Fibroblast of gingiva (primary cell): ENCODE measurements around the gene CLTA.
"Not testable (repeated sequence)": the region's sequence is repeated elsewhere in the genome, so short reads cannot be mapped to it uniquely, and the experiment has no call there.

Experiments used
- DNase-seq: peaks from one replicate; pipeline ENCODE4 v3.0.0-alpha.2; 2011; ENCODE audit warnings: low read depth

CLTA gene

GRCh38 chr9:36189976-36190375, 745 bp upstream of the CLTA start:
- no peak for DNase-seq

DNA sequence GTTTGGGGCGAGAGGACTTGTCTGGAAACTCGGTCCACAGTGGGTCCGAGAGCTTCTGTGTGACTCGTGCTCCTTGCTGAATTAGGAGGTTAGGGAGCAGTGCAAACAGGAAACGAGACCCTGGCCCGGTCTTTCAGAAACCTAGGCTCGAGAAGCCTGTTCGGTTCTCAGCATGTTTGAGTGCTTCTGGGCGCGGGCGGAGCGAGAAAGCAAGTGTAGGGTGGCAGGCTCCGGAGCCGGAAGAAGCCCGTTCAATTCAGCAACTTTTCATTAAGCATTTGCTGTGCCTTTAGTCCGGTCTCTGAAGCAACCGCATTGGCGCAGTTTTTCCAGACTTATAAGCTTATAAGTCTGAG, 547 bp downstream of the CLTA start:
- peak; percentile 17 for DNase-seq

GRCh38 chr9:36191686-36192085, 965 bp downstream of the CLTA start:
- DNase-seq = no peak

DNA sequence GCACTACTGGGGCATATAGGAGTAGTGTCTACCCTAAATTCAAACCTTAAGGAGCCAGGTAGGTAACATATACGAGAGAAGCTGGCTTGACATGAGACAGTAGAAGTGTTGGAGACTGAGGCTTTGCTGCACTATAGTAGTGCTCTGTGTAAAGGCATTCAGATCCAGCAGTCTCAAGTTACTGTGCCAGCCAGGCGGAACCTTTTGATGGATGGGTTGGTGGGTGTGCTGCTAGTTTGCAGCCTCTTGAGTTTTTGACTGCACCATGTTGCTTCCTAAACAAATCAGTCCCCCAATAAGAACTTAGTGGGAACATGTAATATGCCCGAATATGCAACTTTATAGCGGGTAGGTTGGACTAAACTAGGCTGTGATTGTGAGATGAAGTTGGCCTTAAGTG, 1.5 kb downstream of the CLTA start:
- no peak for DNase-seq

DNA sequence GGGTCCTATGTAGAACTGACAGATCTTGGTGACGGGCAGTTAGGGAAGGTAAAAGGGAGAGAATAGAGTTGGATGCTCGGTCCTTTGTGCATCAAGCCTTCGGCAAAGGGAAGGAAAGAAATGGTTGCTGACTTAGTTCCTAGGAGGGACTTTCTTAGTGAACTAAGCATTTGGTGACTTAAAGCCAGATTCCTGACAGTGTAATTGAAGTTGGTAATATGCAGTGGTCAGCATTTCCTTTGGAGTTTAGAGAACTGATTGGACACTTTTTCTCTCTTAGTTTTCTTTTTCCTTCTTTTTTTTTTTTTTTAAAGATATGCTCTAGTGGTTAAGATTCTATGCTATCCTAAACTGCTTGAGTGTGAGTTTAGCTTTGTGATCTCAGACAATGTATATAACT, 2.3 kb downstream of the CLTA start:
- no peak for DNase-seq

- peak; percentile 55 for DNase-seq
Observed at GRCh38 chr9:36194326-36195000, 3.7 kb downstream of the CLTA start.

- DNase-seq = no peak
Observed at GRCh38 chr9:36204906-36205547, 14.3 kb downstream of the CLTA start.

- no peak for DNase-seq
Observed at GRCh38 chr9:36207016-36207415, 16.3 kb downstream of the CLTA start.

GRCh38 chr9:36207546-36208012, 16.9 kb downstream of the CLTA start:
- no peak for DNase-seq

GRCh38 chr9:36208521-36209253, 18.0 kb downstream of the CLTA start:
- DNase-seq = no peak

DNA sequence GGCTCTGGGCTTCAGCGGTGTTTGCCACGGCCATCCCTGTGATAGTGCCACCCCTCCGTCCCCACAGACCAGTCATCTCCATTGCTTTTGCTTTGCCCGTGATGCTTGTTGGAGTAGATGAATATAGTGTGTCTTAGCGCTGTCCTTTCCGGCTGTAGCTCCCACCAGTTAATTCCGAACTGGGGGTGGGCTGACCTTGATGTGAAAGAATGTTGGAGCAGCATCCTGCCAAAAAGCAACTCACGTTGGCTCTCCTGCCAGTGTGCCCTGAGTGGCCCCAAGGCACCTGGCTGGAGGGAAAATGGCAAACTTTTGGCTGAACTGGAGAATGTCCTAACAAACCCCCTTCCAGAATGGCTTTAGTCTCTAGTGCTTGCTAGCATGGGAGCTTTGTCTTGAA, 20.0 kb downstream of the CLTA start:
- no peak for DNase-seq

- DNase-seq = no peak
Observed at GRCh38 chr9:36211510-36211909, 20.8 kb downstream of the CLTA start.

- no peak for DNase-seq
Observed at GRCh38 chr9:36213387-36213786, 22.7 kb downstream of the CLTA start.

- DNase-seq = no peak
Observed at GRCh38 chr9:36213989-36214388, 23.3 kb downstream of the CLTA start.

GRCh38 chr9:36214571-36214970, 23.9 kb downstream of the CLTA start:
- DNase-seq = peak; percentile 45

DNA sequence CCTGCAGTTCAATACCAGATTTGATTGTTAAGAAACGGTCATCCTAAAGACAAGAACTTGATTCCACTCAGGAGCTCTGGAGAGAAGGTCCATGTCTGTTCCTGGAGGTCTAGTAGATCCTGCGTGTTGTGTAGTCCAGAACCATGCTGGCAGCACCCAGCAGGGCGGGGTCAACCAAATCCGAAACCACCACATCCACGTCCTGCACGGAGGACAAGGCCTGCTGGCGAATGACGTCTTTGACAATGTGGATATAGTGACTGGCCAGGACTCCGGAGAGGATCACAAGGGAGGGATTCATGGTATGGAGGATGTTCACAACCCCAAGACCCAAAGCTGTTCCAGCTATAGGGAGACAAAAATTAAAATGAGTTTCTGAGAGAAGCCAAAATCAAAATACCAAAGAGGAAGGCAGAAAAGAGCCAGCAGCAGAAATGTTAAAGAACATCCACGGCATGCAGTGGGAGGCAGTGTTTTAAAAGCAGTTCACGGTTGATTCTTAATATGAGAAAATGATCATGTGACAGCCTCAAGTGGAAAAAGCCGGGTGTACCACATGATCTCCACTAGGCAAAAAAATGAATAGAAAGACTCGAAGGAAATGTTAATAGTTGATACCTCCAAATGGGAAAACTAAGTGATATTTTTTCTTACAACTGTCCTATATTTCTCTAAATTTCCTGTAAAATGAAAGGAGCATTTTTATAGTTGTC, 26.7 kb downstream of the CLTA start:
- DNase-seq = peak; percentile 19

GRCh38 chr9:36218011-36218410, 27.3 kb downstream of the CLTA start:
- DNase-seq = no peak

GRCh38 chr9:36218411-36218901, 27.7 kb downstream of the CLTA start:
- no peak for DNase-seq

GRCh38 chr9:36221667-36222066, 30.9 kb downstream of the CLTA start:
- no peak for DNase-seq

DNA sequence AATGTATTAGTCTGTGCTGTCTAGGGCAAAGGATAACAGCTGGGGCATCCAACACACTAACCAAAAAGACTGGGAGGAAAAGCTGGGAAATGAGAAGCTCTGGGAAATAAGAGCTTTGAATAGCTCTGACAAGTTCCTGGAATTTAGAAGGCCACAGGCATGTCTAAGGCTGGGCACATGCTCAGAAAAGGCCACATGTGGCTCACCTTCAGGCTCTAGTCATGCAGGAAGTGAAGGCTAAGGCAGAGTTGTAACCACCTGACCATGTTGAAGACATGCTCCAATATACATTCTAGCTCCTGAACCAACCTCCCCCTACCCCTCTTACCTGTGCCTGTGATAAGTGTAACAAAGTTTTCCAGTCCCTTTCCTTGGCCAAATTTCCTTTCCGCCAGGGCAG, 31.7 kb downstream of the CLTA start:
- DNase-seq = no peak

- DNase-seq = no peak
Observed at GRCh38 chr9:36237230-36237629, 46.5 kb downstream of the CLTA start.

GRCh38 chr9:36239205-36239604, 48.5 kb downstream of the CLTA start:
- DNase-seq = not testable (repeated sequence)
